HEK293 (cell line): ENCODE results near the gene AGAP3.

Experiments
- CTCF ChIA-PET: fragments of 350-600 bp; formaldehyde crosslinking; extraction: SDS; loops from one replicate; lab custom pipeline; 2021; ENCODE audit warnings: antibody characterized with exemption; lab: Yijun Ruan, JAX
- POLR2A ChIA-PET: fragments of 300-600 bp; formaldehyde crosslinking; extraction: SDS; loops from one replicate; lab custom pipeline; 2020; ENCODE audit warnings: antibody characterized with exemption, inconsistent platforms; lab: Yijun Ruan, JAX
- H3K27ac ChIP-seq: fragments of 200-500 bp; sonication (Bioruptor generic); 2 replicates; pipeline ENCODE4 v1.5.1; 2014; ENCODE audit warnings: low read depth, low read length, control low read depth, inconsistent platforms; ENCODE audit errors: extremely low read depth
- H3K36me3 ChIP-seq, 2 experiments: fragments of 200-500 bp in 1 of 2; sonication (Bioruptor generic) in 1 of 2; 1 replicate in 1 of 2; 2 replicates in 1 of 2; pipeline ENCODE4 v1.5.1; 2014 to 2017; ENCODE audit warnings: inconsistent platforms in 2 of 2, low read length in 2 of 2; ENCODE audit not compliant: control insufficient read depth in 2 of 2, insufficient read depth in 1 of 2
- H3K4me1 ChIP-seq: fragments of 200-500 bp; sonication (Bioruptor generic); 2 replicates; pipeline ENCODE4 v1.5.1; 2014; ENCODE audit warnings: mild to moderate bottlenecking, low read length, inconsistent platforms; ENCODE audit not compliant: control insufficient read depth, insufficient read depth
- H3K4me3 ChIP-seq: 2 replicates; pipeline ENCODE4 v1.5.1; 2011; ENCODE audit warnings: low read depth, mild to moderate bottlenecking, control low read depth, low read length, moderate library complexity
- H3K9me3 ChIP-seq: fragments of 200-500 bp; sonication (Bioruptor generic); 2 replicates; pipeline ENCODE4 v1.5.1; 2014; ENCODE audit warnings: low read depth, low read length, inconsistent platforms; ENCODE audit not compliant: control insufficient read depth, insufficient read depth
- CTCF ChIP-seq: fragments of 450-650 bp; formaldehyde crosslinking; IDR thresholded peaks from 2 replicates; pipeline ENCODE4 v1.5.1; 2016; ENCODE audit warnings: missing biosample characterization, missing genetic modification characterization
- KLF16 ChIP-seq: fragments of 450-650 bp; formaldehyde crosslinking; IDR thresholded peaks from 2 replicates; pipeline ENCODE4 v1.5.1; 2017; ENCODE audit warnings: missing biosample characterization, missing genetic modification characterization
- PRDM4 ChIP-seq: fragments of 450-650 bp; formaldehyde crosslinking; IDR thresholded peaks from 2 replicates; pipeline ENCODE4 v1.5.1; 2017; ENCODE audit warnings: missing biosample characterization, missing genetic modification characterization
- ZBTB17 ChIP-seq: fragments of 450-650 bp; formaldehyde crosslinking; IDR thresholded peaks from 2 replicates; pipeline ENCODE4 v1.5.1; 2016; ENCODE audit warnings: missing biosample characterization, missing genetic modification characterization
- ZNF133 ChIP-seq: fragments of 450-650 bp; formaldehyde crosslinking; IDR thresholded peaks from 2 replicates; pipeline ENCODE4 v1.5.1; 2016; ENCODE audit warnings: missing biosample characterization, missing genetic modification characterization
- ZNF16 ChIP-seq: fragments of 450-650 bp; formaldehyde crosslinking; IDR thresholded peaks from 2 replicates; pipeline ENCODE4 v1.5.1; 2016; ENCODE audit warnings: low read depth, missing biosample characterization, missing genetic modification characterization
- ZNF266 ChIP-seq: fragments of 450-650 bp; formaldehyde crosslinking; IDR thresholded peaks from 2 replicates; pipeline ENCODE4 v1.5.1; 2016; ENCODE audit warnings: missing biosample characterization, missing genetic modification characterization, low read depth
- ZNF280D ChIP-seq: fragments of 450-650 bp; formaldehyde crosslinking; IDR thresholded peaks from 2 replicates; pipeline ENCODE4 v1.5.1; 2016; ENCODE audit warnings: missing biosample characterization, missing genetic modification characterization
- ZNF362 ChIP-seq: fragments of 450-650 bp; formaldehyde crosslinking; IDR thresholded peaks from 2 replicates; pipeline ENCODE4 v1.5.1; 2016; ENCODE audit warnings: missing biosample characterization, missing genetic modification characterization
- ZNF391 ChIP-seq: fragments of 450-650 bp; formaldehyde crosslinking; IDR thresholded peaks from 2 replicates; pipeline ENCODE4 v1.5.1; 2016; ENCODE audit warnings: low read depth, missing biosample characterization, missing genetic modification characterization, borderline replicate concordance
- ZNF416 ChIP-seq: fragments of 450-650 bp; formaldehyde crosslinking; IDR thresholded peaks from 2 replicates; pipeline ENCODE4 v1.5.1; 2016; ENCODE audit warnings: missing biosample characterization, missing genetic modification characterization
- ZNF48 ChIP-seq: fragments of 450-650 bp; formaldehyde crosslinking; IDR thresholded peaks from 2 replicates; pipeline ENCODE4 v1.5.1; 2016; ENCODE audit warnings: missing biosample characterization, missing genetic modification characterization
- ZNF518A ChIP-seq: fragments of 450-650 bp; formaldehyde crosslinking; conservative IDR thresholded peaks from 2 replicates; pipeline ENCODE4 v1.5.1; 2016; ENCODE audit warnings: low read depth, missing biosample characterization, missing genetic modification characterization
- ZNF596 ChIP-seq: fragments of 450-650 bp; IDR thresholded peaks from 2 replicates; pipeline ENCODE4 v1.5.0; 2018; ENCODE audit warnings: missing biosample characterization, mild to moderate bottlenecking, missing genetic modification characterization, moderate library complexity
- ZNF704 ChIP-seq: fragments of 450-650 bp; formaldehyde crosslinking; IDR thresholded peaks from 2 replicates; pipeline ENCODE4 v1.5.1; 2016; ENCODE audit warnings: missing biosample characterization, missing genetic modification characterization
- ZNF747 ChIP-seq: fragments of 450-650 bp; formaldehyde crosslinking; IDR thresholded peaks from 2 replicates; pipeline ENCODE4 v1.5.1; 2016; ENCODE audit warnings: missing biosample characterization, missing genetic modification characterization
- ZSCAN16 ChIP-seq: fragments of 450-650 bp; formaldehyde crosslinking; IDR thresholded peaks from 2 replicates; pipeline ENCODE4 v1.5.1; 2016; ENCODE audit warnings: missing biosample characterization, missing genetic modification characterization
- ZSCAN18 ChIP-seq: fragments of 450-650 bp; formaldehyde crosslinking; IDR thresholded peaks from 2 replicates; pipeline ENCODE4 v1.5.1; 2016; ENCODE audit warnings: missing biosample characterization, missing genetic modification characterization
- ZSCAN23 ChIP-seq: fragments of 450-650 bp; formaldehyde crosslinking; IDR thresholded peaks from 2 replicates; pipeline ENCODE4 v1.5.1; 2016; ENCODE audit warnings: missing biosample characterization, missing genetic modification characterization

Gene AGAP3

GRCh38 chr7:151038951-151039849, 47.1 kb upstream of the AGAP3 start:
- no peak overlapping the region for H3K4me3 ChIP-seq
- ChIA-PET CTCF (interaction anchor here (0.8 to 2.9 kb wide), 5 partner anchors 11 to 73 kb away, joined by 3 to 15 read pairs (median 4); partner anchors contain the start of gene ABCB8), POLR2A (interaction anchor here (0.6 to 3.6 kb wide), 11 partner anchors 9 to 71 kb away, joined by 3 to 26 read pairs (median 5); partner anchors contain the start of genes ABCB8, ASIC3, CDK5 and FASTK)
- peaks cover 0 to 53% of the 10 kb centered on the region in 2 experiments; a peak in 1 of 3 replicates for H3K36me3 ChIP-seq
- peaks cover 6% of the 10 kb centered on the region for H3K4me1 ChIP-seq
- H3K27ac ChIP-seq, result peak overlapping the region; percentile 13
- no peaks in the 10 kb centered on the region for H3K9me3 ChIP-seq
- TF ChIP-seq ZNF391 (tag by site-specific recombination) (no peak), ZNF16 (tag by site-specific recombination) (no peak), KLF16 (no peak), ZNF704 (no peak), ZNF416 (tag by site-specific recombination) (no peak), CTCF (tag by site-specific recombination) (no peak), ZSCAN16 (tag by site-specific recombination) (no peak), ZNF266 (tag by site-specific recombination) (no peak), ZNF48 (tag by site-specific recombination) (no peak), PRDM4 (no peak), ZSCAN18 (no peak), ZNF280D (tag by site-specific recombination) (no peak), ZNF133 (tag by site-specific recombination) (no peak), ZNF362 (tag by site-specific recombination) (no peak), ZSCAN23 (no peak), ZNF596 (tag by site-specific recombination) (no peak), ZNF518A (tag by site-specific recombination) (no peak), ZNF747 (tag by site-specific recombination) (no peak), ZBTB17 (tag by site-specific recombination) (peak; percentile 35)
